Fibroblast of skin of left quadriceps (primary cell): ENCODE results near the gene HCN4.

Source experiments
- DNase-seq, 2 experiments: peaks; one replicate each; pipeline ENCODE4 v3.0.0-alpha.2; 2013; ENCODE audit warnings: low read depth in 2 of 2

The HCN4 gene

GRCh38 chr15:73380661-73381060 is 11.9 kb upstream of the HCN4 start:
- no peak for DNase-seq

GRCh38 chr15:73378089-73378488 is 9.3 kb upstream of the HCN4 start:
- DNase-seq: no peak

GRCh38 chr15:73375755-73376305 is 7.1 kb upstream of the HCN4 start:
- no peak for DNase-seq

GRCh38 chr15:73375012-73375411 is 6.3 kb upstream of the HCN4 start:
- DNase-seq: no peak

GRCh38 chr15:73374604-73375003 is 5.8 kb upstream of the HCN4 start:
- DNase-seq: no peak

- no peak for DNase-seq
These were observed 4.5 kb upstream of the HCN4 start for GRCh38 chr15:73373221-73373620.

GRCh38 chr15:73371812-73372211 is 3.1 kb upstream of the HCN4 start:
- no peak for DNase-seq

- no peak for DNase-seq
These were observed 1.4 kb upstream of the HCN4 start for GRCh38 chr15:73370151-73370550.

GRCh38 chr15:73369154-73369694 is 466 bp upstream of the HCN4 start:
- no peak for DNase-seq

GRCh38 chr15:73367624-73368300 is 996 bp downstream of the HCN4 start:
- DNase-seq: no peak

- DNase-seq: no peak
These were observed 1.8 kb downstream of the HCN4 start for GRCh38 chr15:73366766-73367623.

GRCh38 chr15:73364070-73364469 is 4.7 kb downstream of the HCN4 start:
- DNase-seq: no peak

GRCh38 chr15:73362900-73363299 is 5.9 kb downstream of the HCN4 start:
- no peak for DNase-seq

GRCh38 chr15:73361337-73361736 is 7.4 kb downstream of the HCN4 start:
- no peak for DNase-seq

- DNase-seq: no peak
These were observed 9.1 kb downstream of the HCN4 start for GRCh38 chr15:73359651-73360050.

GRCh38 chr15:73357999-73358665 is 10.6 kb downstream of the HCN4 start:
- no peak for DNase-seq

GRCh38 chr15:73355612-73356265 is 13.0 kb downstream of the HCN4 start:
- no peak for DNase-seq

GRCh38 chr15:73354241-73354640 is 14.5 kb downstream of the HCN4 start:
- no peak for DNase-seq

- no peak for DNase-seq
These were observed 15.0 kb downstream of the HCN4 start for GRCh38 chr15:73353734-73354133.

- no peak for DNase-seq
These were observed 16.7 kb downstream of the HCN4 start for GRCh38 chr15:73352082-73352481.

GRCh38 chr15:73349191-73349590 is 19.6 kb downstream of the HCN4 start:
- DNase-seq: no peak
